Activated CD8-positive, alpha-beta memory T cell treated with anti-CD3 and anti-CD28 coated beads, Interleukin-2, amount 50 U/mL, for 24 hours (primary cell): ENCODE data around the gene CSF2.

Experiments used
- DNase-seq: peaks from one replicate; pipeline ENCODE4 v3.0.0-alpha.2; 2020; ENCODE audit errors: extremely low read depth

Gene CSF2

GRCh38 chr5:132067941-132068808 is 5.4 kb upstream of the CSF2 start:
- no peak for DNase-seq

- no peak for DNase-seq
These were observed 4.0 kb upstream of the CSF2 start for GRCh38 chr5:132069561-132069960.

GRCh38 chr5:132069994-132070393 is 3.6 kb upstream of the CSF2 start:
- no peak for DNase-seq

- no peak for DNase-seq
These were observed 2.9 kb upstream of the CSF2 start for GRCh38 chr5:132070460-132071337.

GRCh38 chr5:132071338-132071707 is 2.3 kb upstream of the CSF2 start:
- no peak for DNase-seq

- DNase-seq: no peak
These were observed 1.5 kb upstream of the CSF2 start for GRCh38 chr5:132072070-132072469.

GRCh38 chr5:132072528-132072927 is 1.1 kb upstream of the CSF2 start:
- no peak for DNase-seq

GRCh38 chr5:132074091-132074771 is 642 bp downstream of the CSF2 start:
- no peak for DNase-seq

- no peak for DNase-seq
These were observed 1.5 kb downstream of the CSF2 start for GRCh38 chr5:132074772-132075718.

- DNase-seq: no peak
These were observed 2.1 kb downstream of the CSF2 start for GRCh38 chr5:132075719-132076077.

- DNase-seq: no peak
These were observed 2.7 kb downstream of the CSF2 start for GRCh38 chr5:132076202-132076830.

- DNase-seq: no peak
These were observed 3.4 kb downstream of the CSF2 start for GRCh38 chr5:132076983-132077382.

GRCh38 chr5:132079081-132079480 is 5.5 kb downstream of the CSF2 start:
- no peak for DNase-seq

GRCh38 chr5:132079619-132080018 is 6.0 kb downstream of the CSF2 start:
- DNase-seq: no peak

- no peak for DNase-seq
These were observed 7.0 kb downstream of the CSF2 start for GRCh38 chr5:132080595-132080994.

- no peak for DNase-seq
These were observed 7.9 kb downstream of the CSF2 start for GRCh38 chr5:132081458-132081857.

- no peak for DNase-seq
These were observed 8.9 kb downstream of the CSF2 start for GRCh38 chr5:132082329-132083023.

- no peak for DNase-seq
These were observed 9.6 kb downstream of the CSF2 start for GRCh38 chr5:132083071-132083678.

- DNase-seq: no peak
These were observed 12.1 kb downstream of the CSF2 start for GRCh38 chr5:132085686-132086085.
